Motor neuron (in vitro differentiated cells): ENCODE data around the gene BBS1. TPM values are rescaled to one million over a fixed set of nuclear protein-coding genes. Genes with fewer than 3 reads are reported as not detected.
A peak's percentile ranks its signal among the peaks of the same experiment; 100 is the strongest.

Experiments used
- ATAC-seq, 8 experiments: fragments of 200-7000 bp; cut with Tn5 transposase; replicated peaks in 6 of 8; 2 replicates each; pipeline ENCODE4 v1.8.0; 2021; ENCODE audit warnings: mild to moderate bottlenecking in 8 of 8, moderate library complexity in 8 of 8
- H3K27ac ChIP-seq, 2 donors: fragments of 250-450 bp; sonication (Bioruptor Pico); 2 replicates each; pipeline ENCODE4 v1.9.0; 2021; ENCODE audit warnings: antibody characterized with exemption in 2 of 2, mild to moderate bottlenecking in 2 of 2, moderate library complexity in 1 of 2
- H3K4me1 ChIP-seq, 2 donors: fragments of 250-450 bp; sonication (Bioruptor Pico); replicated peaks in 1 of 2; 2 replicates each; pipeline ENCODE4 v1.6.1; 2021; ENCODE audit warnings: antibody characterized with exemption in 2 of 2, mild to moderate bottlenecking in 2 of 2, moderate library complexity in 1 of 2
- H3K4me3 ChIP-seq, 5 donors: fragments of 250-450 bp; sonication (Bioruptor Pico); 2 replicates each; pipeline ENCODE4 v1.9.0; 2021; ENCODE audit warnings: antibody characterized with exemption in 5 of 5, mild to moderate bottlenecking in 5 of 5, moderate library complexity in 4 of 5
- WGBS, 10 experiments: fragments of 450-650 bp; shearing (Covaris generic); methylation state at CpG; one replicate each; pipeline ENCODE4 v1.0.0; 2022; 5-methylcytosine and 5-hydroxymethylcytosine counted together
- in situ Hi-C, 9 experiments: fragments of 400-800 bp; cut with MboI; loops; one replicate each; pipeline ENCODE4 v1.15.0; 2021; ENCODE audit warnings: low sequenced_read_pairs in 9 of 9, low pct_unique_long_range_greater_than_20kb in 2 of 9; ENCODE audit not compliant: unreplicated experiment in 9 of 9
- total RNA-seq, 8 experiments: library from RNA; unstranded; fragments of 300-600 nt; gene quantifications; 2 replicates each; pipeline versions ENCODE4 v1.2.3 to v1.2.4, GENCODE V29; 2022

BBS1 gene
- total RNA-seq, 8 experiments from 2014 or later = 20.7 to 54.3 (median 27.6) TPM

- WGBS, 10 experiments = 0 to 100% (median 89%) methylated on average over 1 to 3 of the region's 10 CpGs; no CpG with 5 or more reads in 6 of the 10 experiments
Measured at GRCh38 chr11:66563832-66564231, 53.4 kb downstream of the BBS1 start.

GRCh38 chr11:66564538-66564937 lies 54.1 kb downstream of the BBS1 start:
- no peak for ATAC-seq
- Histone ChIP-seq H3K27ac (no peak overlapping the region), H3K4me1 (peaks cover 2 to 3% of the 10 kb centered on the region in 2 donors), H3K4me3 (no peak overlapping the region)
- WGBS, 10 experiments = 79 to 100% methylated on average over 2 of the region's 14 CpGs; no CpG with 5 or more reads in 8 of the 10 experiments
- in situ Hi-C loops = no loop called here

More at GRCh38 chr11:66563832-66564231, 53.4 kb downstream of the BBS1 start:
- no peak overlapping the region for H3K27ac ChIP-seq
- no peak for ATAC-seq
- H3K4me3 ChIP-seq = no peak overlapping the region
- H3K4me1 ChIP-seq = no peaks in the 10 kb centered on the region
- in situ Hi-C loops = no loop called here

GRCh38 chr11:66564984-66565383 lies 54.5 kb downstream of the BBS1 start:
- in situ Hi-C loops = no loop called here
- WGBS, 10 experiments = 0 to 95% methylated on average over 1 to 4 of the region's 5 CpGs; no CpG with 5 or more reads in 8 of the 10 experiments
- ATAC-seq = no peak

GRCh38 chr11:66566221-66566620 lies 55.8 kb downstream of the BBS1 start:
- 68 to 100% (median 97%) methylated on average over 1 to 3 of the region's 8 CpGs; no CpG with 5 or more reads in 6 of the 10 experiments for WGBS, 10 experiments
- no peak overlapping the region for H3K27ac ChIP-seq

More at GRCh38 chr11:66564984-66565383, 54.5 kb downstream of the BBS1 start:
- Histone ChIP-seq H3K4me1 (peaks cover 6 to 7% of the 10 kb centered on the region in 2 donors), H3K27ac (no peak overlapping the region), H3K4me3 (no peak overlapping the region)

GRCh38 chr11:66567787-66568123 lies 57.3 kb downstream of the BBS1 start:
- no peak for ATAC-seq
- 80 to 90% methylated on average over 1 to 2 of the region's 15 CpGs; no CpG with 5 or more reads in 8 of the 10 experiments for WGBS, 10 experiments
- H3K27ac ChIP-seq = no peak overlapping the region
- peaks cover 18 to 20% of the 10 kb centered on the region in 2 donors for H3K4me1 ChIP-seq
- H3K4me3 ChIP-seq = peak overlapping the region in 4 of 5 donors; percentile 45 to 52 (median 48)
- in situ Hi-C loops = no loop called here

More at GRCh38 chr11:66566221-66566620, 55.8 kb downstream of the BBS1 start:
- H3K4me3 ChIP-seq = no peak overlapping the region
- in situ Hi-C loops = no loop called here
- ATAC-seq = no peak
- H3K4me1 ChIP-seq = peaks cover 18 to 20% of the 10 kb centered on the region in 2 donors

GRCh38 chr11:66568124-66568916 lies 57.9 kb downstream of the BBS1 start, which contains the start of gene CTSF:
TSS of gene CTSF (minus strand) at chr11:66568606. CDS start at chr11:66568486, 120 bp downstream.
- ATAC-seq = peak; percentile 11 to 99 (median 91)
- 3 to 90% (median 40%) methylated on average over 1 to 13 of the region's 77 CpGs; no CpG with 5 or more reads in 3 of the 10 experiments for WGBS, 10 experiments
- Histone ChIP-seq H3K4me3 (peak within 1 kb of the TSS in 4 of 5 donors; percentile 45 to 52 (median 48)), H3K27ac (peak within 1 kb of the TSS in 1 of 2 donors; percentile 79), H3K4me1 (peaks cover 18 to 20% of the 10 kb centered on the region in 2 donors)
- in situ Hi-C loops = no loop called here

- H3K27ac ChIP-seq = peak overlapping the region in 1 of 2 donors; percentile 79
- in situ Hi-C loops = no loop called here
- WGBS, 10 experiments = 73 to 94% (median 93%) methylated on average over 2 to 5 of the region's 7 CpGs; no CpG with 5 or more reads in 6 of the 10 experiments
- no peak for ATAC-seq
- peaks cover 18 to 20% of the 10 kb centered on the region in 2 donors for H3K4me1 ChIP-seq
- no peak overlapping the region for H3K4me3 ChIP-seq
Measured at GRCh38 chr11:66569076-66569475, 58.6 kb downstream of the BBS1 start.

- WGBS, 10 experiments = 10 to 67% (median 40%) methylated on average over 1 to 5 of the region's 5 CpGs; no CpG with 5 or more reads in 1 of the 10 experiments
- ATAC-seq = peak in 5 of 8 experiments; percentile 60 to 95 (median 76)
- in situ Hi-C loops = no loop called here
- peak overlapping the region; percentile 61 to 79 for H3K27ac ChIP-seq
- H3K4me3 ChIP-seq = no peak overlapping the region
- H3K4me1 ChIP-seq = peaks cover 18 to 20% of the 10 kb centered on the region in 2 donors
Measured at GRCh38 chr11:66570079-66570849, 59.8 kb downstream of the BBS1 start.

- in situ Hi-C loops = no loop called here
- peak overlapping the region; percentile 61 to 79 for H3K27ac ChIP-seq
Measured at GRCh38 chr11:66570850-66571180, 60.4 kb downstream of the BBS1 start.

GRCh38 chr11:66579017-66579606 lies 68.7 kb downstream of the BBS1 start:
- Histone ChIP-seq H3K27ac (no peak overlapping the region), H3K4me1 (no peaks in the 10 kb centered on the region), H3K4me3 (no peak overlapping the region)
- peak in 6 of 8 experiments; percentile 42 to 98 (median 80) for ATAC-seq
- in situ Hi-C loops = no loop called here
- WGBS, 10 experiments = 4 to 53% (median 16%) methylated on average over 3 to 13 of the region's 25 CpGs; no CpG with 5 or more reads in 4 of the 10 experiments

More at GRCh38 chr11:66570850-66571180, 60.4 kb downstream of the BBS1 start:
- peaks cover 18 to 20% of the 10 kb centered on the region in 2 donors for H3K4me1 ChIP-seq
- WGBS, 10 experiments = 0 to 44% (median 17%) methylated on average over 1 to 2 of the region's 2 CpGs; no CpG with 5 or more reads in 4 of the 10 experiments
- no peak for ATAC-seq
- H3K4me3 ChIP-seq = no peak overlapping the region

- in situ Hi-C loops = no loop called here
- Histone ChIP-seq H3K4me1 (no peaks in the 10 kb centered on the region), H3K4me3 (no peak overlapping the region), H3K27ac (no peak overlapping the region)
- 50 to 100% (median 79%) methylated on average over 1 to 2 of the region's 5 CpGs; no CpG with 5 or more reads in 5 of the 10 experiments for WGBS, 10 experiments
- no peak for ATAC-seq
Measured at GRCh38 chr11:66580803-66581202, 70.4 kb downstream of the BBS1 start.

GRCh38 chr11:66581261-66581660 lies 70.8 kb downstream of the BBS1 start:
- WGBS, 10 experiments = 53 to 100% (median 67%) methylated on average over 1 to 3 of the region's 3 CpGs; no CpG with 5 or more reads in 6 of the 10 experiments
- no peak overlapping the region for H3K27ac ChIP-seq
- no peak for ATAC-seq
- no peaks in the 10 kb centered on the region for H3K4me1 ChIP-seq
- in situ Hi-C loops = no loop called here
- no peak overlapping the region for H3K4me3 ChIP-seq
